ENCODE results near the gene CRADD.
"Not testable (repeated sequence)": the region's sequence is repeated elsewhere in the genome, so short reads cannot be mapped to it uniquely, and the experiment has no call there.

The CRADD gene

DNA sequence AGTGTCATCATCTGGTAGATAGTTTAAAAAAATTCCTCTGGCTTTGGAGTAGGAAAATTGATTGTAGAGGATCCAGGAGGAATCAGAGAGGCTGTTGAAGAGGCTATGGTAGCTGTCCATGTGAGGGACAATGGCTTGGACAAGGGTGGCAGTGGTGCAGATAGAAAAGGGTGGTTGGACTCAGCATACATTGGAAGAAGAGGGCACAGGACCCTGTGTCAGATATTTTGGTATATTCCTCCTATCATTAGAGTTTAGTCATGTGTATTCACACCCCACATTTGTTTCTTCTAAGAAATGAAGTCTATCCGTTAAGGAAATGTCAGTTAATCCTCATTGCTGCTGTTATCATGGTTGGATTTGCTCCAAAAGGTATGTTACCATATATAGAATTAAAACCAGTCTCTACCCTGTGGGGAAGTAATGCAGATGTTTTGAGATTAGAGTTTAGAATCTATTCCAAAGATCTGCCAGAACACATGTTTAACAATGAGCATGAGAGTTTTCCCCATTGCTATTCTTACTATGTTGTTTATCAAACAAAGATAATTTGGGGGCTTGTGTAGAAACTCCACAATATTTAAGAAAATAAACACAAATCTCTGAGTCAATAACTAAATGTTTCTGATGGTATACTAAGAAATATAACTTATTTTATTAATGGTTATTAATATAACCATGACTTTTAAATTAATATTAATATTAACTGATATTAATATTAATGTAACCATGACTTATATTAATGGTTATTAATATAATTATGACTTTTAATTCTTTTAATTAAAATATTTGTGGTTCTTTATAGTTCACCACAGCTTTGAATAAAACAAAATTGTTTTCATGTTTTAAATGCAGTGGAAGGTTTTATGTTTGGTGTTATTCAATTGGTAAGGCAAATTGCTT lies 80.9 kb downstream of the CRADD start:
- no peak for DNase-seq (ENCODE audit: low read depth, low spot score)

DNA sequence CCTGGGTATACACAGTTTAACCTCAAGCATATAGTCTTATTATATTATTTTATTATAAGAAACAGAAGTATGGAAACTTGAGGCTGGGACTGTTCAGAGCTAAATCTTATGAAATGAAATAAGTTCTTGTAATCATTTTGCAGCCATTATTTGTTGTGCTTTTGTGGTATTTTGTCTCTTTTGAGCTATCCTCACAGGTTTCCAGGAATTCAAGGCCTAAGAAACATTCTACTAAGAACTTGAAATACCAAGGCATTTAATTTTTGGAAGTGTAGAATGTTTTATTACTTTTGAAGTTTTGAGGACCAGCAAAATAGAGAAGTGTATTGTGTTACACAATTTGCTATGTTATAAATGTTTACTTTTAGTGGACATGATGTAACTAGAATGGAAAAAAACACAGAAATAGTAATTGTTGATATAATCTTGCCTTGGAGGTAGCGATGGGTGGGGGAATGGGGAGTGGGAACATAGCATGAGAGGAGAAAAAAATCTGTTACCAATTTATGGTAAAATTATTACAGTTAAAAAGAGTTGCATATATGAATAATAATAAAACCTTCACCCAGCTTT lies 81.7 kb downstream of the CRADD start:
- DNase-seq (ENCODE audit: low read depth, low spot score), result no peak

DNA sequence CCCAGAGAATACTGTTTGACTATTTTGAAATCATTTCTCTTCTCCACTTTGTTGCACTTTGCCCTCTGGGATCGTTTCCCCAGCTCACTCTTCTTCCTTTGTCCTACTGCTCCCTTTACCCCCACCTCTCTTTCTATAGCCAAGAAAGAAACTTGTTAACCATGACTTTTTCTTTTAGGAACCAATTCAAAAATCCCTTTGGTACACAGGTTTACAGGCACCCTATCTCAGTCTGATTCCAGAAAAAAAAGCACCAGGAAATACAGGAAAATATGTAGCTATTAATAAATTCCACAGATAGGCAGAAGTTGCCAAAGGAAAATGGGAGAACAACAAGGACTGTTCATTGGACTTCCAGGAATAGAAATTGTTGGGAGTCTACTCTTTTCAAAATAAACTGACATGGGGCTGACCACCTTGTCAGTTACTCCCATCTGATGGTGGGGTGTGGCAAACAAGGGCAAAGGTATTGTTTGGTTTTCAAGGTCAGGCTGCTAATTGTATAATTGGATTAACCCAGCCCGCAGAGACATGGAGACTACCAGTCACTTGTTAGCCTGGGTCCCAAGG lies 82.4 kb downstream of the CRADD start:
- DNase-seq (ENCODE audit: low read depth, low spot score), result no peak

GRCh38 chr12:93760275-93760875 lies 83.2 kb downstream of the CRADD start:
- no peak for DNase-seq (ENCODE audit: low read depth, low spot score)

DNA sequence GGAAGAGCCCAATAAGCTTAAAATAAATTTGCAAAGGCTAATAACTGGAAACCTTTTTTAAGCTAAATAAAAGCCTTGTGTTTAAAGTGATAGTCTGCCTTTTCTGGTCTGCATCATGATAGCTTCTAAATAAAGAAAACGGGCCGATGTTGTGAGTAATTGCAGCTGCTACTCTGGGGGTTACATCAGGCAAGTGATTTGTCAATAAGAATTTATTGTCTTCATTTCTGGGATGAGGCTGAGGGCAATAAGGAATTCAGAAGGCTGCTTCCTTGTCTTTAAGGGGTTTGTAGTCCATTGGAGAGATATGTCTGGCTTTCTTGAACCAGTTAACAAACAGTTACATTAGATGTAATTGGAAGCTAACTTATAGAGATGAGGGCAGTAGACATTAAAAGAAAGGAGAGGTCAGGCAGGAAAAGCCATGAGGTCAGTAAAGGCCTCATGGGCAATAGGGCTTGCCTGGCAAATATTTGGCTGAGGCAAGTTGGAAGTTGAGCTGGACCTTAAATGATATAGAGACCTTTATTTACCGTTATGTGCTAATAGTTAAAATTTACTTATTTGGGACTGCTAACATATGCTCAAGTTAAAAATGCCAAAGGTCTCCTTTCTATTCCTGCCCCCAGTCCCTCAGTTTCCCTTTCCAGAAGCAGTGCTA lies 85.0 kb downstream of the CRADD start:
- DNase-seq (ENCODE audit: low read depth, low spot score), result no peak

DNA sequence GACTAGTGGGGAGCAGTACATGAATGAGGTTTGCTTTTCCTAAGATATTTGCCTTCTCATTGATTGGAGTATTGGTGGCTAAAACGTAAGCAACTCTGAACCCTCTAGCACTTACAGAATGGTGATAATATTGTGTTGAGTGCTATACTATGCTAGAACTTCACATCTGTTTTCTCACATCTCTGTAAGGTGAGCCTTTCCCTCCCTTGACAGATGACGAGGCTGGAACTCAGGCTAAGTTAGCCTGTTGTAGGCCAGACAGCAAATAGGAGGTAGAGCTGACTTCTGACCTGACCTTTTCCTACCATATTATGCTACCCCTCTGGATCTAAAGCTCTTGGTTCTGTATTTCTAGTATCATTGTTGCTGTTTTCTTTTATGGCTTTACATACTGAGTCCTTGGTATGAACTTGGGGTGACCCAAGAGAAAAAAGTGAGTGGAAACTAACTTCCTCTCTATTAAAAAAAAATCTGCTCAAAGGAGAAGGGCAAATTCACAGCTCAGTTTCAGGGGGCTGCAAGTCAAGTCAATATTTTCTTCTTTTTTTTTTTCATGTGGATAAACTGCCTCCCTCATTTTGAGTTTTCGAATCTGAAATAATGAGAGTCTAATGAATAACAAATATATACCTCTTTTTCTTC lies 85.9 kb downstream of the CRADD start:
- no peak for DNase-seq (ENCODE audit: low read depth, low spot score)

DNA sequence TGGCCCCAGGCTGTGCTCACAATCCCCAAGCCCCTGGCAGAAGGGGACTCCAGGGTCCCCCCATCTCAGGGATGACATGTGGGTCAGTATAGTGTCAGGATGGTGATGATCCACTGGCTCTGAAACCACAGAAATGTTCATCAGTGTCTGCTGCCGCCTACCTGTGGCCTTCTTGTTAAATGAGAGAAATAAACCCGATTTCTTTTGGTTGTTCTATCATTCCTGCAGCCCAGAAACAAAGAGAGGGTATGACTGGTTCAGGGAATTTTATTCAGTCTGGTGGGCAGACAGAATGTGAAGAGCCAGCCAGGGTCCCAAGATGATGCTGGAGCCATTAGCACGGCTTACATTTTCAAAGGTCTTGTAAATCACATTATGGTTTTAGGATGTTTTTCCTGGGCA lies 86.6 kb downstream of the CRADD start:
- DNase-seq (ENCODE audit: low read depth, low spot score), result no peak

- DNase-seq (ENCODE audit: low read depth, low spot score), result no peak
Observed at GRCh38 chr12:93766371-93766770, 89.2 kb downstream of the CRADD start.

DNA sequence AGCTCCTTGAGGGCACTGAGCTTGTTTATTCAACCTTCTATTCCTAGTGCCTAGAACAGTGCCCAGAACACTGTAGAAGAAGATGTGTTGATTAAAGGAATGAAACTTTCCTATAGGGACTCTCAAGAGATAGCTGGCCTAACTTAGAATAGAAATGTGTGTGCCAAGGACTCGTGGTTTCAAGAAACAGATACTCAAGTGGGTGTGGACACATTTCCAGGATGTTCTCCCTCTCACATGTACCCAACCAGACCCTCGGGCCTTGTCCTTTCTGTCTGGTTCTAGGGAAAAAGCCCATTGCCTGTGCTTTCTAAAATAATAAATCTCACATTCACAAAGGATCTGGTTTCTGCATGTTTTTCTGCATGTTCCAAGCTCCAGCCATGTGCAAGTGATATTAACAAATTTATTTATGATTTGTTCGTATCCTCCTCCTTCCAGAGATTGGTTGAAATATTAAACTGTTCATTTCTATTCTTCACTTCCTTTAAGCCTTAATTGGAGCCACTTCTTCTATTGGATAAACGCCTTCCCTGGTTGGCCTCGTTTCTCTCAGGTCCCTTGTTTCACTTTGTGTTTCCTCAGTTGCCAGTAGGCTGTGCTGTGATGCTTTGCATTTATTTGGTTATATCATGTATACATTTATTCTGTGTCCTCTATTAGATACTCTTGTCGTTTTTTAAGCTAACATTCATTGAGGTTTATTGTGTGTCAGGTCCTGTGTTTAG lies 89.8 kb downstream of the CRADD start:
- DNase-seq (ENCODE audit: low read depth, low spot score), result no peak

- no peak for DNase-seq (ENCODE audit: low read depth, low spot score)
Observed at GRCh38 chr12:93767524-93767863, 90.3 kb downstream of the CRADD start.

DNA sequence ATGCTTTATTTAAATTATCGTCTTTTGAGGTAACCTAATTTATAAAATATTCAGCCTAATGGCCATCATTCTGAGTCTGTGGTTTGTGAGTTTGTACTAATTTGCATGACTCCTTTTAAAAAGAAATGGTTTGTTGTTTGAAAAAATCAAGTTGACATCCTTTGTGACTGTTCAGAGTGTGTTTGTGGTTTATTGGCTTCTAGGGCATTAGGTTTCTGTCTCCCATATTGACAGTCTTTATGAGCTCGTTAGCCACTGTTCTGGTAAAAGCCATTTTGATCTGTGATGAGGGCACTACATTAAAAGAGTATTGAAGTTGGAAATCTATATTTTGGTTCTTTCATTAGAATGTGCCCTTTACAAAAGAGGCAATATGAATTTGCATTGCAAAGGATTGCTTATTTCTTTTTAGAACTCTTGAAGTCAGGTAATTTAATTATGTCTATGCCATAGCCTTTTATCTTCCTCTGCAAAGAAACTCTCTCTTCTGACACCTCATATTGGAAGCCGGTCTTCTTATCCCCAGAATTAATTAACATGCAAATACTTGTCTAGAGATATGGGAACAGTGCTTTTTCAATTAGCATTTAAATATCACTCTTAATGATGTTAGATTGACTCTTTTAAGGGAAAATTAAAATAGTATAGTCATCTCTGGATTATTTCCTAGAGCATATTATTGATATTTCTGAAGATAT lies 95.0 kb downstream of the CRADD start:
- no peak for DNase-seq (ENCODE audit: low read depth, low spot score)

DNA sequence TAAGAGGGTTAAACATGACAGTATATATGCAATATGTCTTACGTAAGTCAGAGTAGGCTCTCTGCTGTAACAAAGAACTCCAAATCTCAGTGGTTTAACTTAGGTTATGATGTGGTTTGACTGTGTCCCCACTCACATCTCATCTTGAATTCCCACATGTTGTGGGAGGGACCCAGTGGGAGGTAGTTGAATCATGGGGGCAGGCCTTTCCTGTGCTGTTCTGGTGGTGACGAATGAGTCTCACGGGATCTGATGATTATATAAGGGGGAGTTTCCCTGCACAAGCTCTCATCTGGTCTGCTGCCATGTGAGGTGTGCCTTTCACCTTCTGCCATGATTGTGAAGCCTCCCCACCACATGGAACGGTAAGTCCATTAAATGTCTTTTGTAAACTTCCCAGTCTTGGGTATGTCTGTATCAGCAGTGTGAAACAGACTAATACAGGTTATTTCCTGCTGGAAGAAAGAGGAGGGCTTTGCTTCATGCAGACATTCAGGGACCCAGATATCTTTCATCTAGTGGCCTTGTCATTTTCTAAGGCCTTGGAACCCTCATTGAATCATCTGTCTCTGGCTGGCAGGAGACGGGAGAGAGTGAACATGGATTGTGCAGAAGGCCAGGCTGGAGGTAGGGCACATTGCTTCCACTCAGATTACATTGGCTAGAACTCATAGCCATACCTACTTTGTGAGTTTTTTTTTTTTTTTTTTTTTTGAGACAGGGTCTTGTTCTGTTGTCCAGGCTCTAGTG lies 96.1 kb downstream of the CRADD start:
- peak; percentile 11 for DNase-seq (ENCODE audit: low read depth, low spot score)

- no peak for DNase-seq (ENCODE audit: low read depth, low spot score)
Observed at GRCh38 chr12:93776581-93777018, 99.4 kb downstream of the CRADD start.

DNA sequence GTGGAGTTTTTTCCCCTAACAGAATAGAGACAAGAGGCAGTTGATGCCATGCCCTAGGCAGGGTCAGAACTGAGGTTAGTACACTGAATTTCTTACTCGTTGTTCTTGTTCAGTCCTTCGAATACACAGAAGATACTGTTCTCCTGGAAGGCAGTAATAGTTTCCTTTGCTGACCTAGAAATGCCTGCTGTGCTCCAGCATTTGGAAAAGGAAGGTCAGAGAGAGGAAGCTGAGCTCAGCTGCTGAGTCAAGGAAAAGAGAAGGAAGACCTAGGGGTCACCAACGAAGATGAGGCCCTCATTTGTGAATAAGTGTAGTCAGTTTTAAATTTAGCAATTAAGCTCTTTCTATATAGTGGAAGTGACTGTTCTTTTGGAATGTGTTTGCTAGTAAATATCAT lies 100.1 kb downstream of the CRADD start:
- no peak for DNase-seq (ENCODE audit: low read depth, low spot score)

DNA sequence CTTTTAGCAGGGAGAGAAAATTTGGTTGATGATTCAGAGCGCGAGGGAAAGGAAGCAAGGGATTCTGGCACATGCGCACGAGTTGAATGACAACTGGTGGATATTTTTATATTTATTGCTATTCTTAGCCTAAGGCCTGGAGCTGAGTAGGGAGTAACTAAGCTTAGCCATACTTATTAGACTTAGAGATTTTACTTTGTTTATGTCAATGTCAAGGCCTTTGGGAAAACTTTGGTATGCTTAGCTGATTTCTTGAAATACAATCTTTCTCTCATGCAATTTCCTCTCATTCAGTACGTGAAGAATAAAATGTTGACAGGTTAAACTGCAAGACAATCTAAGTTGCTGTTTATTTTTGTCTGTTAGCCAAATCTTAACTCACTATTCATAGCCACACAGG lies 101.1 kb downstream of the CRADD start:
- DNase-seq (ENCODE audit: low read depth, low spot score), result no peak

DNA sequence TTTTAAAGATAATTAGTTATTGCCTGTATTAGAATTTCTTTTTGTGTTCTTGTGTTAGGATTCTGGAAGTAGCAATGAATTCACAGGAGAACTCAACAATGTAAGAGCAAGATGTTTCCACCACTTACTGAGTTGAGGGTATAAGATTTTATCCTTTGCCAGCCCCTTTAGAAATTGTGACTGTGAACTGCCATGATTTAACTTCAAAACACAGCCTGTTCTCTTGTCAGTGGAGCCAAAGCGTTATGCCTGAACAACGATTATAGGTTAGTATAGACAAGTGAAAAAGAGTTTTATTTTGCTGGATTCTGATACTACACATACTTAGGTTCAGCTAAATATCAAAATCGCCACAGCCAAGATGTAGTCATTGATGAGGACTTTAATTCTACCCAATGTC lies 101.6 kb downstream of the CRADD start:
- DNase-seq (ENCODE audit: low read depth, low spot score), result no peak

- DNase-seq (ENCODE audit: low read depth, low spot score), result no peak
Observed at GRCh38 chr12:93780101-93780641, 103.0 kb downstream of the CRADD start.

- not testable (repeated sequence) for DNase-seq (ENCODE audit: low read depth, low spot score)
Observed at GRCh38 chr12:93780886-93781285, 103.7 kb downstream of the CRADD start.

GRCh38 chr12:93781961-93782360 lies 104.8 kb downstream of the CRADD start:
- DNase-seq (ENCODE audit: low read depth, low spot score), result not testable (repeated sequence)
